GM18511 (cell line): ENCODE data around the gene ZNF579.

Experiments used
- ATAC-seq: cut with Tn5 transposase; IDR thresholded peaks from one replicate; pipeline ENCODE4 v1.9.1; 2021; ENCODE audit warnings: mild to moderate bottlenecking, moderate library complexity; ENCODE audit not compliant: unreplicated experiment

The ZNF579 gene

DNA sequence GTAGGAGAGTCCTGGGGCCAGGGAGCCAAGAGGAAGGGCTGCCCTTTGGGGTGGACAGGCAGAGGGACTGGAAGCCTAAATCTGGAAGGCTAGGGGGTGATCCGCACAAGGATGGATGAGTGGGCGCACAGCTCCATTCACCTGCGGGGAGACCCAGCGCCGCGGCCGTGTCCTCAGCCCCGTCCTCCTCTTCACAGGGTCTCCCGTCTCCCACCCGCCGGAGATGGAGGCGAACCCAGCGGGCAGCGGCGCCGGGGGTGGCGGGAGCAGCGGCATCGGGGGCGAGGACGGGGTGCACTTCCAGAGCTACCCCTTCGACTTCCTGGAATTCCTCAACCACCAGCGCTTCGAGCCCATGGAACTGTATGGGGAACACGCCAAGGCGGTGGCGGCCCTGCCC, 32.7 kb upstream of the ZNF579 start:
- no peak for ATAC-seq

DNA sequence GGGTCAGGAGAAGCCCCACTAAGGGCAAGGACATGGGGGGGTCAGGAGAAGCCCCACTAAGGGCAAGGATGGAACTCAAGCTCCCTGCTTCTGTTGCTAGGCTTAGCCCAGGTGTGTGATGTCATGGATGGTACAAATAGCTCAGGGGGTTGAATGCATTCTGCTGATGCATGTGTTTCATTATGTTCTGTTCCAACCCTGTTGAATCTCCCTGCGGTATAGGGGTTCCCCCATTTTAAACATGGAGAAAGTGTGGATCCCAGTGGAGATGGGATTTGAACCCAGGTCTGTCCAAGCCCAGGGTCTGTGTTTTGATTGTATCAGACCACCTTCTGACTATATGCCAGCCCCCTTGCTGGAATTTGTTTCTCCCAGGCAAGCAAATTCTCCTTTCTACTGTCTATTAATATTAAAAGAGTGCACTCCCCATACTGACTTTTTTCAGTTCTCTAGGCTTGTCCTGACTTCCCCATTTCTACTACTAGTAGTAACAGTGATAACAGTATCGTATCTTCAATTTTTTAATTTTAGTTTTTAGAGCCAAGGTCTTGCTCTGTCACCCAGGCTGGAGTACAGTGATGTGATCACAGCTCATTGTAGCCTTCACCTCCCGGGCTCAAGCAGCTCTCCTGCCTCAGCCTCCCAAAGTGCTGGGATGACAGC, 31.5 kb upstream of the ZNF579 start:
- no peak for ATAC-seq

GRCh38 chr19:55611300-55611982, 30.8 kb upstream of the ZNF579 start:
- ATAC-seq: no peak

DNA sequence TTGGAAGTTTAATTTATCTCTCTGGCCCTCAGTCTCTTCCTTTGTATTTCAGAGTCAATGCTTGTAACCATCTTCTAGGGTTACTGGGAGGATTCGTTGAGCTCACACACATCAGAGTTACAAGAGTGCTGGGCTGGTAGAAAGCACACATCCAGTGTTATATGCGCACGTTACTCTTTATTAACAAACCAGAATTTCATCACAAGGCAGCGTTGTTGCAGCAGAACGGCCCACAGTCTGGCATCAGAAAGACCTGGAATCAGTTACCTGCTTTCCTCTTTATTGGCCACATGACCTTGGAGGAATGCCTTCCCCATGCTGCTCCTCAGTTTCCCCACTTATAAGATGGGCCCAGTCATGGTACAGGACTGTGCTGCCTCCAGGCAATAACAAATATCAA, 28.7 kb upstream of the ZNF579 start:
- no peak for ATAC-seq

DNA sequence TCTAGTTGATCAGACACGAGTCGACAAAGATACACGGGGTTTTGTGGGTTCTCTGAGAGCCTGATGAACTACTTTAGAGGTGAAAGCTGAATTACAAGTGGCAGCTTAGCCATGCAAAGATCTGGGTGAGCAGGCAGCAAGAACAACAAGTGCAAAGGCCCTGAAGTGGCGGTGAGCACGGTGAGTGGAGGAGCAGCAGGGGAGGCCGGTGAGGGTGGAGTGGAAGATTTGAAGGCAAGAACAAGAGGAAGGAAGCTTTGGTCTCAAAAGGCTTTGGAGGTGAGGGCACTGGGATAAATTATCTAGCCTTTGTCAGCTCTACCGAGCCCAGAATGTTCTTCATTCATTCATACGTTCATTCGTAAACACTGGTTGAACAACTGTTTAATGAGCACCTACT, 26.2 kb upstream of the ZNF579 start:
- ATAC-seq: no peak

DNA sequence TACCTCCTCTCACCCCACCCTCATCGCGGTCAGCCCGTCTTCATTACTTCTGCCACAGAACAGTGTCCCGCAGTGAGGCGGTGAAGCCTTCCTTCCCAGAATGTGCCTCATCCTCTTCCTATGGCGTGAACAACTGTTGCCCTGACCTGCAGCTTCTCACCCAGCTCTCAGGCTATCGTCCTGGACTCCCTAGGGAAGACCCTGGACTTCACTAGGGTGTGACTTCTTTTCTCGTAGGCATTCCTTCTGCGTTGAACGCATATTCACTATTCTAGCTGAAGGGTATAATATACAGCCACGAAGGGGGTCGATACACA, 25.8 kb upstream of the ZNF579 start:
- ATAC-seq: no peak

GRCh38 chr19:55605637-55606470, 25.2 kb upstream of the ZNF579 start, which contains the start of gene ZNF865:
TSS of gene ZNF865 (plus strand) at chr19:55605647. CDS start at chr19:55613619, 7,972 bp downstream.
- peak; percentile 41 for ATAC-seq

DNA sequence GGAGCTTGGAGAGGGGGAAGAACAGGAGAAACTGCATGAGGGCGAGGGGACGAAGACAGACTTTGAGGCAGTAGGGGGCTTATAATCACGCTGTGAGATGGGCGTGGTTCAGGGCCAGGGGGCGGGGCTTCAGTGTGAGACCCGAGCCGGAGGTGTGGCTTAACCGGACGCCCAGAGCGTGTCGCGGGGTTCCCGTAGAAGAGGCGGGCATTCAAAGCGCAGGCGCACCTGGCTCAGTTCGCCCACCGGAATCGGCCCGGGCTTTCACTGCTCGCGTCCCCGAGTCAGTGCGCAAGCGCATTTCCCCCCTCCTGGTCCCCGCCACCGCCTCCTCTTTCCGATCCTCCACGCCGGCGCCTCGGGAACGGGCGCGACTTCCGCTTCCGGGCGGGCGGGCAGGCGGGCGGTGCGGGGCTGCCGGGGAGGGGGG, 24.6 kb upstream of the ZNF579 start:
- peak; percentile 80 for ATAC-seq

DNA sequence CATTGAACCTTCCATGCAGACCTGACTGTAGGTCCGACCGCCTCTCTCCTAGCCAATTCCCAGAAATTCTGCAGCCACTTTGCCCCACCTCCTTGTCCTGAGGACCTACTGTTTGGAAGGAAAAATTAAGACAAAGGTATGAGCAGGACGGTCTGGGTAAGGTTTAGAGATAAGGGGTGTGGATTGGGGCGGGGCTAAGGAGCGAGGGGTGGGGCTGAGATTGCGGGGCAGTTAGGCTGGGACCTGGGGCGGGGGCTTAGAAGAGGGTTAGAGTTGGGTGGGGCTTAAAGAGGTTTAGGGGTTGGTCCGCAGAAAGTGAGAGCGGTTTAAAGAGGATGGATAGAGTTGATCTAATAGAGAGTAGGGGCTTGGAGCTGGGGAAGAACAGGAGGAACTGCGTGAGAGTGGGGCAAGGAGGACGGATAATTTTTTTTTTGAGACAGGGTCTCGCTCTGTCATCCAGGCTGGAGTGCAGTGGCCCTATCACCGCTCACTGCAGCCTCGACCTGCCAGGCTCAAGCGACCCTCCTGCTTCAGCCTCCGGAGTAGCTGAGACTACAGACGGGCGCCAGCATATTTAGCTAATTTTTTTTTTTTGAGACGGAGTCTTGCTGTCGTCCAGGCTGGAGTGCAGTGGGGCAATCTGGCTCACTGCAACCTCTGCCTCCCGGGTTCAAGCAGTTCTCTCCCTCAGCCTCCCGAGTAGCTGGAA, 23.1 kb upstream of the ZNF579 start:
- ATAC-seq: no peak

GRCh38 chr19:55603115-55603514, 22.5 kb upstream of the ZNF579 start:
- ATAC-seq: no peak

GRCh38 chr19:55602104-55603001, 21.7 kb upstream of the ZNF579 start:
- no peak for ATAC-seq

DNA sequence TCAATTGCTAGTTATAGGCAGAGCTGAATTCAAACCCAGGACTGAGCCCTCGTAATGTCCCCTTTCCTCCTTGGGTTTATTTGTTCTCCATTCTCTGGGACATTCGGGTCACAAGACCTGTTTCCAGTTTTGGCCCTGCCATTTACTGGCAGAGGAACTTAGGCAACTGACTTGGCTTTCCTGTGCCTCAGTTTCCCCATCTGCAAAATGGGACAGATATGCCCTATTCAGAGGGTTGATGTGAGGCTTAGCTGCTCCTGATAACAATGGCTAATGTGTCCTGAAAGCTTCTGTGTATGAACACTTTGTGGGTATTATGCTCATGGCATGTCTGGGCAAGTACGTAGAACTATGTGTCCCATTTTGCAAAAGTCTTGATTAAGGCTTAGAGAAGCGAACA, 20.4 kb upstream of the ZNF579 start:
- ATAC-seq: no peak

- no peak for ATAC-seq
Measured at GRCh38 chr19:55600662-55601028, 20.0 kb upstream of the ZNF579 start.

- peak; percentile 53 for ATAC-seq
Measured at GRCh38 chr19:55599842-55600661, 19.4 kb upstream of the ZNF579 start, which contains the start of gene ZNF524. TSS of gene ZNF524 (plus strand) at chr19:55600288. CDS start at chr19:55602113, 1,825 bp downstream.

DNA sequence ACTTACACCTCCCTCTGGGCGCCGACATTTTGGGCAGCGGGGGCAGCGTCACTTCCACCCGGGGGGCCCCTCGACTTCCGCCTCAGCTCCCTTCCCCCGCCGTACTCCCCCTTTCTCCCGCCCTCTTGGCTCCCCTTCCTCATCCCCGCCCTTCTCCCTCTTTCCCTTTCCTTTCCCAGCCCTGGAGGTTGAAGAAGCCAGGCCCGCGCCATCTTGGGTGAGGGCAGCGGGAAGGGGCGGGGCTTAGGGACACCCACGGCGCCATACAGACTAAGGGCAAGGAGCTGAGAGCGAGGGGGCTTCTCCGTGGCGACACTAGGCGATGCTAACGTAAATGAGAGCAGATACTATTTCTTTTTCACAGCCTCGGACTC, 18.8 kb upstream of the ZNF579 start, which contains the start of gene FIZ1:
Gene FIZ1, minus strand, starts transcription at position 50 of the 374 bp plus-strand sequence. CDS start 1,652 bp downstream, outside the sequence.
- peak; percentile 68 for ATAC-seq

DNA sequence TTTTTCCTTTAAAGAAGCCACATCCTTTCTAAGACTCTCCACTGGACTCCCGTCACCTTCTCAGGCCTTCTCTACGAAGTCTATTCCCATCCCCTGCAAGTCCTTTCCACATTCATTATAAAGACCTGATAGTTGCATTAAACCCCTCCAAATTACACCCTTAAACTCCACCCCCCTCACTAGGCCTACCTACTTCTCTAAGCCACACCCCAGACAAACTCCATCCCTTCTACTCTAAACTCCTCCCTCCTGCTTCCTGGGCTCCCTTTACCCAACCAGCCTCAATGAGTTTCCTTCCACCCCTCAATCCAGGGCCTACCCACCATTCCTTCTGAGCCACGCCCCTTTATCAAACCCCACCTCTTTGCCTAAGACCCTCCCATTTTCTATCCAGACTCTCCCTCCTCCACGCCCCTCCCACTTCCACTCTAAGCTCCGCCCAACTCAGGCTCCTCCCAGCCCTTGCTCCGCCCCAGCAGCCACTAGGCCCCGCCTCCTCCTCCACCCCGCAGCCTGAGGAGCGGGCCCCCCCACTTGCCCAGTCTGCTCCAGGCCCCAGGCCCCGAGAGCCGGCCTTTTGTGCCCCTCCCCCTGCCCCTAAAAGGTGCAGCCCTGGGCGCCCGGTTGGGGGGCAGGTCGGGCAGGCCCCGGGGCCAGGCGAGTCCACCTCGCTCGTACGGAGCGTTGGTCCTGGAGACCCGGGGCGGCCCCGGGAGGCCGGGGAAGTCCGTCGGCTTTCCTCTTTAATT, 18.2 kb upstream of the ZNF579 start:
- peak; percentile 58 for ATAC-seq

DNA sequence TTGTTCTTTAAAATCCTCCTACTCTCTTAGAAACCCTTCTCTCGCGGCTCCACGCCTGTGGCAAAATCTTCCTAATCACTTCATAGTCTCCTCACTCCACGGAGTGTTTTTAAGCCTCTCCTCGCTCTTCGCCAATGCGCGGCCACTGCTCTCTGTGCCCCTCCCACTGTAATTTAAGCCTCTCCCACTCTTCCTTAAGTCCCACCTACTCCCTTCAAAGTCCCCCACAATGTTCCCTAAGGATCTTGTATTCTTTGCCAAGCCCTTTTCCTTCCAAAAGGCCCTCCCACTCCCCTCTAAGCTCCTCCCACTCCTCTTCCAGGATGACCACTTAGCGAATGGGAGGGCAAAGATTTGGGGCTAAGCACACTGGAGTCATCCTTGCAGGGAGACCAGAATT, 17.4 kb upstream of the ZNF579 start:
- no peak for ATAC-seq

DNA sequence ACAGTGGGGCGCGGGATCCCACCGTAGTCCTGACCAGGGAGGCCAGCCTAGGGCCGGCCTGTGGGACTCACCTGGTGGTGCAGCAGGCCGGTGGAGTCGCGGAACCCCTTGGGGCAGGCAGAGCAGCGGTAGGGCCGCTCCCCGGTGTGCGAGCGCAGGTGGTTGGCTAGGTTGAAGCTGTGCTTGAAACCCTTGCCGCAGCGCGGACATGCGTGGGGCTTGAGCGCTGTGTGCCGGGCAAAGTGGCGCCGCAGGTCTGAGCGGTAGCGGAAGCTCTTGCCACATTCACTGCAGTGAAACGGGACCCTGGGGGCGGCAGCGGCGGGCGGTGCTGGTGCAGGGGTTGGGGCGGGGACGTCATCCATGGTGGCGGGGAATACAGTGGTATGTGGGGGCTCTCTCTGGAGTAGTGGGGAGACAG, 16.9 kb upstream of the ZNF579 start:
- no peak for ATAC-seq
